NCI-H2227 (cell line): ENCODE data around the gene CHTF18.

Experiments
- DNase-seq: peaks from one replicate; lab custom pipeline; 2025; ENCODE audit not compliant: unreplicated experiment; lab: John Stamatoyannopoulos, UW

CHTF18 gene

DNA sequence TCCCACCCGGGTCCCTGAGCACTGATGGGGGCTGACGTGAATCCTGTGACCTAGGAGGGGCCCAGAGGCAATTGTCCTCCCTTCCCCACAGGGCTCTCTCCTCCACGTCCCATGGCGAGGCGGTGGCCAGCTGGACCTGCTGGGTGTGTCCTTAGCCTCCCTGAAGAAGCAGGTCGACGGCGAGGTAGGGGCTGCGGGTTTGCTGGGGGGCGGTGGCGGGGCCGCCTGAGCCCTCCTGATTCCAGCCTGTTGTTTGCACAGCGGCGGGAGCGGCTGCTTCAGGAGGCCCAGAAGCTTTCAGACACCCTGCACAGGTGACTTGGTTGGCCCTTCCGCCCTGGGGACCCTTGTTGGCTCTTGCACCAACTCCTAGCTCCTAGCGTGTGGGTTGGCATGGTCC is 1.7 kb downstream of the CHTF18 start:
- DNase-seq = no peak

DNA sequence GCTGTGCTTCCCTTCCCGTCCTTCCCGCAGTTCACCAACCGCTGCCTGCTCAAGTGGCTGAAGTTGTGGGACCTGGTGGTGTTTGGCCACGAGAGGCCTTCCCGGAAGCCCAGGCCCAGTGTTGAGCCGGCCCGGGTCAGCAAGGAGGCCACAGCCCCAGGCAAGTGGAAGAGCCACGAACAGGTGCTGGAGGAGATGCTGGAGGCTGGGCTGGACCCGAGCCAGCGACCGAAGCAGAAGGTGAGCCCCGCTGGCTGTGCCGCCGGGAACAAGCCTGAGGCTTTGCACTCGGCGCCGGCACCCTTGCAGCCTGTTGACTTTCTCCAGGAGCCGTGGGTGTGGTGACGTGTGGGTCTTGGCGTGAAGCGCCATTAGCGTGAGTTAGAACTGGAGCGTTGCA is 2.7 kb downstream of the CHTF18 start:
- no peak for DNase-seq

DNA sequence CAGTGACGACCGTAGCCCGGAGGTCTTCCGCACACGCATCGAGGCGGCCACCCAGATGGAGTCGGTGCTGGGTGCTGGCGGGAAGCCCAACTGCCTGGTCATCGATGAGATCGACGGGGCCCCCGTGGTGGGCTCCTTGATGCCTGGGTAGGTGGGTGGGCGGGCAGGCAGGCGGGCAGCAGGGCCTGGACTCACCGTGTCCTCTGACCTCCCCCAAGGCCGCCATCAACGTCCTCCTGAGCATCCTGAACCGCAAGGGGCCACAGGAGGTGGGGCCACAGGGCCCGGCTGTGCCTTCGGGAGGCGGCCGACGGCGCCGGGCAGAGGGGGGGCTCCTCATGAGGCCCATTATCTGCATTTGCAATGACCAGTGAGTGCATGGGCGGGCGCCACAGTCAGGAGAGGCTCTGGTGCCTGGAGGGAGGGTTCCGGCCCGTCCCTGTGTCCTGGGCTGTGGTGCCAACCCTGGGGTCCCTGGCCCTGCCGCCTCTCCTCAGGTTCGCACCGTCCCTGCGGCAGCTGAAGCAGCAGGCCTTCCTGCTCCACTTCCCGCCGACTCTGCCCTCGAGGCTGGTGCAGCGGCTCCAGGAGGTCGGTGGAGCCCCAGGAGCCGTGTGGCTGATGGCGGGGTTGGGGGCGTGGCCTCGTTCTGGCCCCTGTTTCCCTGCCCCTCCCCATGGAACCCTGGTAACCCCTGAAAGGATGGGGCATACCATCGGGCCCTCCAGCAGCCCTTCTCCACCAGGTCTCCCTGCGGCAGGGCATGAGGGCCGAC is 4.0 kb downstream of the CHTF18 start:
- DNase-seq = no peak

DNA sequence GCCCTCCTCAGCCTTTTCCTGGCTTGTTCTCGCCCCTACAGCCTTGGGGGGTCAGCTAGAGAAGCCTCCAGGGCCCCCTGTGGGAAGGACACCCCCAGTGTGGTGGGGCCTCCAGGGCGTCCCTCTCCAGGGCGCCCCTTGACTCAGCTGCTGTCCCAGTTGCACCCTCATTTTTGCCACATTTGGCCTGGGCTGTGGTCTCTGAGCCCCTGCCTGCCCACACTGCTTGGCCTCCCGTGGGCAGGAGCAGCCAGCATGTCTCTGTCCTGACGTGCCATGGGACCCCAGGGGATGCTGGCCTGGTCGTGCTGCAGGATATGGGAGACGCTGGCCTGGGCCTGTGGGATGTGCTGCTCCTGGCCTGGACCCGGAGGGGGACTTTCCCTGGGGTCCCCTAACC is 5.0 kb downstream of the CHTF18 start:
- DNase-seq = no peak

DNA sequence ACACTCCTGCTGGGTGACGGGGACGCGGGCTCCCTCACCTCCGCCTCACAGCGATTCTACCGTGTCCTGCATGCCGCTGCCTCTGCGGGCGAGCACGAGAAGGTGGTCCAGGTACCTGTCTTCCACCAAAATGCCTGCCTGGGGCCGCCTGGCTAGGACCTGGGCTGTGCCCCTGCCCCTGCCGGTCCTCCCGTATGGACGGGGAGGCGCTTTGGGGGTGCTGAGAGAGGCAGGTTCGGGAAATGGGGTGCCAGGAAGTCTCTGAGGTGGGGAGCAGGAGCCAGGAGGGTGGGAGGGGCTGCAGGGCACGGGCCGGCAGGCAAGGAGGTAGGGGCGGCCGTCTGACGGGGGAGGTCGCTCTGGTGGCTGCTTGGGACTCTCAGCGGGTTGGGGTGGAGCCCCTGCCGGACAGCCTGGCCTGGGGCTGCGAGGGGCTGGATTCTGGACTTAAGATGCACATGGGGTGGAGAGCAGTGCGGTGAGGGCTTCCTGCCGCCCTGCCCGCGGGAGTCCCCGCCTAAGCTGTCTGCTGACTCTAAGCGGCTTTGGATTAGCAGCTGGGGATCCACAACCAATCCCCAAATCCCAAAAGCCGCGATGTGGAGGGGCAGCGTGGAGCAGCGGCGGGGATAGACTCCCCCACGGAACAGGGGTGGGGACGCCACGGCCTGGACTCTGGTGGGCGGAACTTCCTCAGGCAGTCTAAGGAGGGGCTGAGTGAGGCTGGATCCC is 5.8 kb downstream of the CHTF18 start:
- no peak for DNase-seq

DNA sequence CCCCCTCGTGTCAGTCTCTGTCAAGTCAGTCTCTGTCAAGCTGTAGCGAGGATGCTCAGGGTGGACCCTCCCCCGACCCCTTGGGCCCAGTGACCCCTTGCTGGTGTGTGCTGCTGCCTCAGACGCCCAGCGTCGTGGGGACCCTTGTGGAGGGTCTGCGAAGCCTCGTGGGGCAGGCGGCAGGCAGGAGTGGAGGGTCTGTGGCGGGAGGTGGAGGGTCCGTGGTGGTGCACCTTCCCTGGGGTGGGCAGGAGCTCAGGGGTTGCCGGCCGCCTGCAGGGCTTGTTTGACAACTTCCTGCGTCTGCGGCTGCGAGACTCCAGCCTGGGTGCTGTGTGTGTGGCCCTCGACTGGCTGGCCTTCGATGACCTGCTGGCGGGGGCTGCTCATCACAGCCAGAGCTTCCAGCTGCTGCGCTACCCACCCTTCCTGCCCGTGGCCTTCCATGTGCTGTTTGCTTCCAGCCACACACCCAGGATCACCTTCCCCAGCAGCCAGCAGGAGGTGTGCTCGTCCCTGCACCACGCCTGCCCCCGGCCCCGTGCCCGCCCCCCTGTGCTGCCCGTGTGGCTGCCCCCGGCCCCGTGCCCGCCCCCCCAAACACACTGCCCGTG is 6.5 kb downstream of the CHTF18 start:
- no peak for DNase-seq

DNA sequence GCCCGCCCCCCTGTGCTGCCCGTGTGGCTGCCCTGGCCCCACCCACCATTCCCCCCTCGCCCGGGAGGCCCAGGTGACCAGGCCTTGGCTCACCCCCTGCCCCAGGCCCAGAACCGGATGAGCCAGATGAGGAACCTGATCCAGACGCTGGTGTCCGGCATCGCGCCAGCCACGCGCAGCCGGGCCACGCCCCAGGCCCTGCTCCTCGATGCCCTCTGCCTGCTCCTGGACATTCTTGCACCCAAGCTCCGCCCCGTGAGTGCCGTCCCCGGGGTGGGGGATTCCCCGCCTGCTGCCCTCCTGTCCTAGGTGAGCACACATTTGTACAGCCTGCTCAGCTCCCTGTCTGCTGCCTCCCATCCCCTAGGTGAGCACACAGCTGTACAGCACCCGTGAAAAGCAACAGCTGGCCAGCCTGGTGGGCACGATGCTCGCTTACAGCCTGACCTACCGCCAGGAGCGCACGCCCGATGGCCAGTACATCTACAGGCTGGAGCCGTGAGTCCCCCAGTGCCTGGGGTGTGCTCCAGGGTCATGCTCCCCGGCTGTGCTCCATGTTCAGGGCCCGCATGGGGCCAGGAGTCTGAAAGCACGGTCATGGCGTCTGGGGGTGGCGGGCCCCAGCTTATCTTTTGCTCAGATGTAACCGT is 7.3 kb downstream of the CHTF18 start:
- no peak for DNase-seq

DNA sequence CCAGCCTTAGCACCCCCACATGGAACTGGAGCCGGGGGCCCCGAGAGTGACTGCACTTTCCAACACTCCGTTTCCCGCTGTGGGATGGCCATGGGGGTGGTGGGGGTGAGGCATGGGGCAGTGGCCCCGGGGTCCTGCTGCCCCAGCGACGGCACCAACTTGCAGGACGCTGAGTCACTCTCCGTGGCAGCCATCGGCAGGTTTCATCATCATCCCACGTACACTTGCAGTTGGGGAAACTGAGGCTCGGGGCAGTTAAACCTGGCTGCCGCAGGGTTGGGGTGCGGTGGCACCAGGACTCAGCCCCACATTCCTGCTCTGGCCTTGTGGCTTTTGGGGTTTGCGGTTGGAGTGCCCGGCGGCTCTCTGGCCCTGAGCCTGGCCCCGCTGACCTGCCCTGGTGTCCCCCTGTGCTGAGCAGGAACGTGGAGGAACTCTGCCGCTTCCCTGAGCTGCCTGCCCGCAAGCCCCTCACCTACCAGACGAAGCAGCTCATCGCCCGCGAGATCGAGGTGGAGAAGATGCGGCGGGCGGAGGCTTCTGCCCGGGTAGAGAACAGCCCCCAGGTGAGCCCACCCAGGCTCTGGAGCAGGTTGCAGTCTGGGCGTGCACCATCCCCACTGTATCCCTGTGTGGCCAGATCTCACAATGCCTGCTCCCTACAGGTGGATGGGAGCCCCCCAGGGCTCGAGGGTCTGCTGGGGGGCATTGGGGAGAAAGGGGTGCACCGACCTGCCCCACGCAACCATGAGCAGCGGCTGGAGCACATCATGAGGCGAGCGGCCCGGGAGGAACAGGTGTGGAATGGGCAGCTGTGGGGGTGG is 8.1 kb downstream of the CHTF18 start:
- no peak for DNase-seq

DNA sequence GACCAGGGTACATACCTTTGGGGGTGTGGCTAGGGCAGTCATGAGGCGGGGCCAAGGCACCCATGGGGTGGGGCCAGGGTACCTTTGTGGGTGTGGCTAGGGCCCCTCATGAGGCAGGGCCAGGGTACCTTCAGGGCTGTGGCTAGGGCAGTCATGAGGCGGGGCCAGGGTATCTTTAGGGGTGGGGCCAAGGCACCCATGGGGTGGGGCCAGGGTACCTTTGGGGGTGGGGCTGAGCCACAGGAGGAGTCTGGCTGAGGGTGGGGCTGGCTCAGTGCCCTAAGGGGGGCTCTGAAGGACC is 8.7 kb downstream of the CHTF18 start:
- no peak for DNase-seq

DNA sequence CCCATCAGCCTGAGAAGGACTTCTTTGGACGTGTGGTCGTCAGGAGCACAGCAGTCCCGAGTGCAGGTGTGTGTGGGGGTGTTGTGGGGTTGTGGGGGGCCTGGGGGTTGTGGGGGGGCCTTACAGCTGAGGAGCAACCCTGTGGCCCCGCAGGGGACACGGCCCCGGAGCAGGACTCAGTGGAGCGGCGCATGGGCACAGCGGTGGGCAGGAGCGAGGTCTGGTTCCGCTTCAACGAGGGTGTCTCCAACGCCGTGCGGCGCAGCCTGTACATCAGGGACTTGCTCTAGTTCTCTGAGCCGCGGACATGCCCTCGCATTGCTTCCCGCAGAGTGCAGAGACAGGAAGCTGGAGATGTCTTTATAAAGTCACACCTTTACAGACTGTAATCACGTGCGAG is 9.3 kb downstream of the CHTF18 start:
- DNase-seq = no peak

DNA sequence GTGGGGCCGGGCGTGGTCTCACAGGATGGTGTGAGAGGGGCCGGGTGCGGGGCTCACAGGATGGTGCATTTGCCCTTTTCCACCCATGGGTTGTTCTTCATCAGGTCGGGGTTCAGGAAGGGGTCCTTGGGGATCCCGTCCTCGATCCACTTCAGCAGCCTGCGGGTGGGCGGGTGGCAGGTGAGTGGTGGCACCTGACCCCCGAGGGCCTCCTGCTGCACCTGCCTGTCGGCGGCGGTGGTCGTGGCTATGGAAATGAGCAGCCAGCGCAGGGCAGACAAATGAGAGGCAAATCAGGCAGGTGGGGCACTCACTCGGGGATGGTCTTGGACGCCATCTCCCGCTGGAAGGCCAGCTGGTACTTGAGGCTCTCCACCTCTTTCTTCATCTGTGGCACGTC is 10.2 kb downstream of the CHTF18 start:
- no peak for DNase-seq

DNA sequence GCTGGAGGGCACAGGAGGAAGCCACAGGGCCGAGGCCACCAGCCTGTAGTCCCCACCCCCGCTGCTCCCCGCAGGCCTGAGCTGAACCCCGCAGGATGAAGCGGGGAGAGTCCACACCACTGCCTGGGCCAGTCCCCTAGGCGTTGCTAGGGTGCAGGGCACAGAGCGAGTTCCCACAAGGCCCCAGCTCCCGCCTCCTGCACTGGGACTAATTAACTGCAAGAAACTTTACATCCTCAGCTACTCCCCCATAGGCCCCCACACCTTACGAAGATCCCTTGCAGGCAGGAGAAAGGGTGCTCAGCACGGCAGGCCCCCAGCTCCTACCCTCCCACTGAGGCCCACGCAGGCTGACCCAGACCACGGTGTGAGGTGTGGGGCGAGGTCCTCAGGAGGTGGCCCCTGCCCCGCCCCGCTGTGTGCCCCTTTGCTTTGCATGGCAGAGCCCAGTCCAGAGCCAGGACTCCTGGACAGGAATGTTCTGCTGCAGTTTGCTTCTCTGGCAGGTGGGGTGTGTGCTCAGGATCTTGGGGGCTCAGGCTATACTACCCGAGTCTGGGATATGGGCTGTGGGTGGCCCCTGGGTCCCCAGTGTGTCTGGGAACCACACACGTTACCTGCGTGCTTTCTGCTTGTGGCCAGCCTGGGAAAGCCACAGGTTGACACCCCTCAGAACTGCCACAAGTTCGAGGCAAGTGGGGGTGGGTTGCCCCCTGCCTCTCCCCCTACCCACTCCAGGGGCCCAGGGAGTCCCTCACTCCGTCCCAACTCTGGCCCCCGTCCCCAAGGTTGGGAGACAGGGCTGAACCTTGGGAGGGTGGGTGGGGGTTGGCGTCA is 10.9 kb downstream of the CHTF18 start:
- DNase-seq = no peak

DNA sequence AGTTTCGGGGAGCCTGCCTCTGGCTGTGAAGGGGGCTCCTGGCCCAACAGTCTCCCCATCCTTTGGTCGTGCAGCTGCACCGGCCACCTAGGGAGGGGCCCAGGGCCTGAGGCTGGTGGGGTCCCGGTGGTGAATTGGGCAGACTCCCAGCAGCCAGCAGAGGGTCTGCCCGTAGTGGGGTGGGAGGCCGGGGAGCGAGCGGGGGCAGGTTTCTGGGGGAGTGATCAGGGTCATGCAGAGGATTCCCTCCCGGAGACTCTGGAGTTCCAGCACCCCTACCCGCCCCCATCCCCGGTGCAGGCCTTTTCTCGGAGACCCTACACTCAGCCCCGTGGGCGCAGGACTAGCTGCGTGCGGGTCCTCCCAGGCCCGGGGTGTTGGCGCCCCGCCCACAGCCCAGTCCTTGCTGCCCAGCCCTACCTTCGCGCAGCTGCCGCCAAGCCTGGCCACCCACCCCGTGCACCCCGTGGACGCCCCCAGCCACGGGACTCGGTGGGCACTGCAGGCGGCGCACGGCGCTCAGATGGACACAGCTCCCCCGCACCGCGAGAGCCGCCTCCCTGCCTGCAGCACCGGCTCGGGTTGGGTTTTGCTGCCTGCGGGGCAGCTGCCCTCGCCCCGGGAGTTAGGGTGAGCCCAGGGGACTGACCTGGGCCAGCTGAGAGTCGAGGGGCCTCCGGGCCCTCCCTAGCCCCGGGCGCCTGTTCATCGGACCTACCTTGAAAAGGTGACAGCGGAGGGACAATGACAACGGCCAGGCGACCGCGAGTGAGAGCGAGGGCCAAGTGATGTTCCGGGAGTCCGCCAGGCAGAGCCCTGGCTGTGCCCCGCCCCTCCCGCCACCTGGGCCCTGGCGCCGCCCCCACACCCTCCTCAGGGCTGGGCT is 11.8 kb downstream of the CHTF18 start, which contains the start of gene GNG13:
TSS of gene GNG13 (minus strand) at position 787 of the 886 bp plus-strand sequence. CDS start 1,657 bp downstream, outside the sequence.
- peak; percentile 33 for DNase-seq

DNA sequence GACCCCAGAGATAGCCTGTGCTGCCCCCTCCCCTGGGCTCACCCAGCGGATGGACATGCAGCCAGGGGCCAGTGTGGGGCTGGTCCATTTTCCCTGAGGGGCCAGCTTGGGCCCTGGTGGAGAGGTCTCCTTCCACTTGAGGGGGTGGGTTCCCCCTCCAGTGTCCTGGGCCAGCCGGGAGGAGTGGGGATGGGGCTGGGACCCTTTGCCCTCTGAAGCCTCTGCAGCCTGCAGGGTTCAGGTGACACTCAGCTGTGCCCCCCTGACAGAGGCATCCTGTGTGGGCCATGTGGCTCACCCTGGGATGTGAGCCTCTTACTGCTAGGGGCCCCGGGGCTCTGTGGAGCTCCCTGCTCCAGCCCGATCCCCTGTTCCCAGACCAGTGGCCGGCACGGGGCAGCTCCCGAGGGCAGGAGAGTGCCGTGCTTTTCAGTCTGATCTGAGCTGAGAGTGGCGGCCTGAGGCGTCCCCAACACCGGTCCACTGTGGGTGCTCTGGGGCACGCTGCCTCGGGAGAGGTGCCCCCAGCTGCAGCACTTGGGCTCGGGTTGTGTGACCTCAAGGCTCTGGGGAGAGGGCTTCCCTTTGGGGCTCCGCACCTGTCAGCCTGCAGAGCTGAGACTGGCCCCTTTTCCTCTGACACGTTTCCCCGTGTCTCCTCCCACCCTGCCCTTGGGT is 12.6 kb downstream of the CHTF18 start:
- no peak for DNase-seq

DNA sequence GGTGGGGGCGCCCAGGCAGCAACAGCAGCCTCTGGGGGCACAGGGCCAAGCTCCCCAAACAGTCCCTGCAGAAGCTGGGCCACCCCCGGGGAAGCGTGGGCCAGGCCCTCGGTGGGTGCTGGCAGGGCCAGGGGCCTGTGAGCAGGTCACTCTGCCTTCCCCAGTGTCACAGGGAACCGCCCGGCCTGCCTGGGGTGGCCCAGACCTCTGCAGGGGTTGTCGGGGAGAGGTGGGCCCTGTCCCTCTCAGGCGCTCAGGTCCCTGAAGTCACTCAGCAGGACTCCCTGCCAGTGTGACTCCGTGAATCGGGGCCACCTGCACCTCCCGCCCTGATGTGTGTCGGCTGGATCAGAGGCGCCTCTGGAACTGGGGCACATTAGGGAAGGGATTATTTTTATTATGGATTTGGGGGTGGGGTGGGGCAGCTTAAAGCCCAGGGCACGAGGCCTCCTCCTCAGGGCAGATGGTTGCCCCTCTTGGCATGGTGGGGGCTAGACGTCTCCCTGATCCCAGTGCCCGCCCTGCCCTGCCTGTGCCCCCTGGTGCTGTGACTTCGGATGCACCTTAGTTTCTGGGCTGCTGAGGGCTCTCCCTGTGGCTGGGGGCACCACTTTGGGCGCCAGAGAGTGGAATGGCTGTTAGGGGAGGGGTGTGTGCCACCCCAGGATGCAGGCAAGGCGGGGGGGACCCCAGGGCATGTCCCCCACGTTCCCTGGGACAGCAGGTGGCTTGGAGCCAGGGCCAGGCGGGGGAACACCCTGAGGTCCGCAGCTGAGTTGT is 13.4 kb downstream of the CHTF18 start:
- no peak for DNase-seq

DNA sequence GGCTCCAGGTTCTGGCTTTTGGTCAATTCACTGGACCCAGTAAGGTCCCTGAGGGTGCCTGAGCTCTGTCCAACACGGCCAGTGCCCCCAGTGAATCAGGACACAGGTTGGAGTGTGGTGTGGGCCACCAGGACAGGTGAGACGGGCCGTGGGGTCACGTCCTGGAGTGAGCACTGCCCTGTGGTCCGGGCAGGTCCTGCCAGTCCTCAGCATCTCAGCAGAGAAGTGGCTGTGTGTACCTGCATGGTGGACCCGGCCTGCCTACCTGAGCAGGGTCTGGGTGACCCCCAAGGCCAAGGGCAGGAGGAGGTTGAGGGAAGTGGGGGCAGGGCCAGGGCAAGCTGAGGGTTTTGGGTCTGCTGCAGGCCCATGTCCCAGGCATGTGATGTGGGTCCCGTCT is 14.0 kb downstream of the CHTF18 start:
- no peak for DNase-seq

DNA sequence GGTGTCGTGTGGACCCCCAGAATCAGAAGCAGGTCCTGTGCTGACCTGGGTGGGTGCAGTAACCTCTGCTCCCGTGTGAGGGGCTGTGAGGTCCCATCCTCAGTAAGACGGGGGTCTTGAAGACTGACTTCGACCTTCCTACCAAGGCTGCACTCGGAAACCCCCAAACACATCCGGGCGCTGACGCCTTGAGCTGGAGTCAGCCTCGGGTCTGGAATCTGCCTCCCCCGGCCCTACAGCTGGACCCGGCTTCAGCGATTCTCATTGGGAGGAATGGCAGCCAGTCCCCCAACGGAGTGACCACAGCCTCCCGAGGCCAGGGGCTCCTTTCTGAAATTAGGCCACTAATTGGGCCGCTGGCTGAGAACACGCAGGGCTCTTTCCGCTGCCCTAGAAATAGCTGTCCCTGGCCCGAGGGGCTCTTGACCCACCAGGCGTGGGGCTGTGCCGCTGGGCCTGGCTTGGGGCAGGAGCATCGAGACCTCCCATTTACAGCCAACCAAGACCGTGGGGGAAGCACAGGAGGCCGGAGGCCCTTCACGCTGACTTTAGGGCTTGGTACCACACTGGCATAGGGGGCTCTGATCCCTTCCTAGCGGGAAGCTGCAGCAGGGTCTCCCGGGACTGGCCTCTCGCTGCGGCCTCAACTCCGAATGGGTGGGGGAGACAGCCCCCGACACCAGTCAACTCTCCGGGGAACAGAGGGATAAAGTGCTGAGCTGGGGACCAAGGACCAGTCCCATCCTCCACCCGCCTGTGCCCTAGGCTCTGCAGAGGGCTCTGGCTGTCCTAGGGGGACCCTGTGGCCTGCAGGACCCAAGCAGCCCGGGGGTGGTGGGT is 14.7 kb downstream of the CHTF18 start:
- DNase-seq = no peak
